K562 (cell line): ENCODE measurements around the gene ANO2. TPM values are rescaled to one million over a fixed set of nuclear protein-coding genes. Genes with fewer than 3 reads are reported as not detected.

ENCODE experiments used
- ATAC-seq: fragments of 200-7000 bp; cut with Tn5 transposase; 3 replicates; pipeline ENCODE4 v1.9.1; 2020; ENCODE audit warnings: moderate library complexity
- BruUV-seq: library from RNA; stranded (reverse); fragments of 400-500 nt; replicated peaks from 2 replicates; lab custom pipeline; 2021; lab: Mats Ljungman, UMichigan
- CTCF ChIA-PET: fragments of 300-600 bp; formaldehyde crosslinking; extraction: SDS; loops from one replicate; lab custom pipeline; 2021; ENCODE audit warnings: low intra/inter-chr PET ratio; lab: Yijun Ruan, JAX
- POLR2A ChIA-PET: fragments of 300-600, 350-650 bp; sonication (Branson Sonifier 250); formaldehyde crosslinking; extraction: SDS; loops from one replicate; lab custom pipeline; 2021; ENCODE audit warnings: antibody characterized with exemption, inconsistent platforms; lab: Yijun Ruan, JAX
- DNase-seq, 4 experiments: peaks; one replicate each; pipeline versions ENCODE4 v3.0.0 to v3.0.0-alpha.2; 2011 to 2018; ENCODE audit warnings: low spot score in 3 of 4, mixed read lengths in 3 of 4; ENCODE audit errors: extremely low read depth in 1 of 4
- FAIRE-seq: peaks from 2 replicates; lab custom pipeline; 2011; peaks lifted over from hg19 to GRCh38; lab: Jason Lieb, UNC
- H2AFZ ChIP-seq: 2 replicates; pipeline ENCODE4 v1.6.0; 2011; ENCODE audit warnings: low read depth, low read length, control low read depth, inconsistent platforms
- H3K27ac ChIP-seq: fragments of 200-600 bp; 3 replicates; pipeline ENCODE4 v1.8.0; 2011; ENCODE audit warnings: low read depth, mild to moderate bottlenecking, control low read depth, inconsistent platforms, low read length, moderate library complexity, mixed read lengths; ENCODE audit errors: extremely low read depth
- H3K27me3 ChIP-seq, 2 experiments: fragments of 300-600 bp in 1 of 2; 2 replicates in 1 of 2; 3 replicates in 1 of 2; pipeline versions ENCODE4 v1.6.0 to v1.8.0; 2011; ENCODE audit warnings: inconsistent platforms in 2 of 2, low read length in 2 of 2, mild to moderate bottlenecking in 1 of 2, mixed read lengths in 1 of 2, moderate library complexity in 1 of 2; ENCODE audit not compliant: control insufficient read depth in 2 of 2, insufficient read depth in 2 of 2
- H3K36me3 ChIP-seq: fragments of 300-600 bp; 3 replicates; pipeline ENCODE4 v1.8.0; 2011; ENCODE audit warnings: mild to moderate bottlenecking, low read length, inconsistent platforms; ENCODE audit not compliant: control insufficient read depth, insufficient read depth
- H3K4me1 ChIP-seq, 2 experiments: fragments of 200-600 bp in 1 of 2; replicated peaks in 1 of 2; 2 replicates in 1 of 2; 3 replicates in 1 of 2; pipeline versions ENCODE4 v1.5.1 to v1.8.0; 2011; ENCODE audit warnings: inconsistent platforms in 2 of 2, low read length in 2 of 2, mild to moderate bottlenecking in 1 of 2, mixed read lengths in 1 of 2, moderate library complexity in 1 of 2; ENCODE audit not compliant: control insufficient read depth in 2 of 2, insufficient read depth in 2 of 2
- H3K4me2 ChIP-seq: 2 replicates; pipeline ENCODE4 v1.6.1; 2011; ENCODE audit warnings: low read length, control low read depth, inconsistent platforms, mixed read lengths; ENCODE audit not compliant: insufficient read depth
- H3K4me3 ChIP-seq: fragments of 200-600 bp; sonication (generic), shearing (Covaris generic); 2 replicates; pipeline ENCODE4 v1.5.1; 2016; ENCODE audit warnings: control low read depth, inconsistent platforms
- H3K79me2 ChIP-seq: fragments of 200-600 bp; 3 replicates; pipeline ENCODE4 v1.8.0; 2011; ENCODE audit warnings: low read length, inconsistent platforms; ENCODE audit not compliant: control insufficient read depth, insufficient read depth
- H3K9ac ChIP-seq, 2 experiments: 2 replicates each; pipeline versions ENCODE4 v1.6.0 to v1.6.1; 2011; ENCODE audit warnings: low read depth in 2 of 2, low read length in 2 of 2, control low read depth in 1 of 2, inconsistent platforms in 1 of 2, mild to moderate bottlenecking in 1 of 2, mixed read lengths in 1 of 2; ENCODE audit not compliant: insufficient read depth in 1 of 2
- H3K9me1 ChIP-seq: one replicate; pipeline ENCODE4 v1.6.0; 2011; ENCODE audit warnings: inconsistent platforms, mild to moderate bottlenecking, low read length, moderate library complexity; ENCODE audit not compliant: control insufficient read depth, insufficient read depth
- H3K9me3 ChIP-seq: replicated peaks from 2 replicates; pipeline ENCODE4 v1.5.1; 2011; ENCODE audit warnings: low read depth, low read length, inconsistent platforms; ENCODE audit not compliant: control insufficient read depth, insufficient read depth
- H4K20me1 ChIP-seq: replicated peaks from 2 replicates; pipeline ENCODE4 v1.6.1; 2011; ENCODE audit warnings: low read length, inconsistent platforms, mixed read lengths; ENCODE audit not compliant: control insufficient read depth, insufficient read depth
- ATF2 ChIP-seq: sonication (generic); formaldehyde crosslinking; IDR thresholded peaks from 2 replicates; pipeline ENCODE4 v1.8.1; 2022; ENCODE audit warnings: missing genetic modification reagents
- CAMTA2 ChIP-seq: fragments of 250-450 bp; sonication (Bioruptor Pico); conservative IDR thresholded peaks from 2 replicates; pipeline ENCODE4 v1.5.1; 2022
- PATZ1 ChIP-seq: fragments of 250-450 bp; sonication (Bioruptor Pico); IDR thresholded peaks from 2 replicates; pipeline ENCODE4 v1.5.0; 2020; ENCODE audit warnings: mild to moderate bottlenecking, borderline replicate concordance
- POLR2A ChIP-seq: fragments of 450-650 bp; conservative IDR thresholded peaks from 2 replicates; pipeline ENCODE4 v1.6.1; 2016
- POLR2AphosphoS2 ChIP-seq: IDR thresholded peaks from 2 replicates; pipeline ENCODE4 v1.6.1; 2012; ENCODE audit warnings: low read length, improper control_type of control experiment
- U2AF2 ChIP-seq: fragments of 200-400 bp; formaldehyde crosslinking; optimal IDR thresholded peaks from 2 replicates; pipeline ENCODE3; 2017; ENCODE audit warnings: low read depth, mild to moderate bottlenecking, low read length
- ZNF696 ChIP-seq: fragments of 250-450 bp; sonication (Bioruptor Pico); conservative IDR thresholded peaks from 2 replicates; pipeline ENCODE4 v1.4.0; 2020; ENCODE audit warnings: mild to moderate bottlenecking, moderate library complexity
- WGBS: fragments of 100-300 bp; shearing (Covaris generic); methylation state at CpG from one replicate; pipeline ENCODE4 v1.1.6; 2016; ENCODE audit warnings: low coverage, mixed read lengths; ENCODE audit not compliant: insufficient coverage; ENCODE audit errors: missing lambda C conversion rate; 5-methylcytosine and 5-hydroxymethylcytosine counted together
- in situ Hi-C: fragments of 300-500 bp; cut with MboI; formaldehyde crosslinking; loops from 4 replicates; pipeline ENCODE4 v1.15.0; 2018; ENCODE audit warnings: inconsistent platforms, mixed read lengths
- intact Hi-C: fragments of 100-400 bp; cut with micrococcal nuclease; formaldehyde crosslinking; loops from 2 replicates; pipeline ENCODE4 v1.14.2; 2022
- polyA plus RNA-seq, 8 experiments: library from polyadenylated mRNA; depleted of rRNA in 4 of 8; stranded (reverse) in 5 of 8; unstranded in 3 of 8; fragments of >200 nt; fragmentation: Nextera tagmentation in 2 of 8; fragmentation: Illumina TruSeq in 1 of 8; extraction: Ambion mirVana in 2 of 8; extraction: Trizol in 1 of 8; gene quantifications; 2 replicates each; pipeline versions ENCODE4 v1.2.1 to v1.2.3, GENCODE V29; 2011 to 2014; ENCODE audit warnings: inconsistent platforms in 1 of 8, missing spikeins in 1 of 8
- total RNA-seq, 7 experiments: library from RNA; depleted of rRNA in 6 of 7; stranded (reverse); fragments of >200 nt in 6 of 7; fragmentation: Illumina TruSeq in 2 of 7; extraction: Trizol in 2 of 7; gene quantifications; 2 replicates each; pipeline versions ENCODE4 v1.2.1 to v1.2.3, GENCODE V29; 2011 to 2021; ENCODE audit warnings: low replicate concordance in 1 of 7

ANO2 gene
- total and polyA plus RNA-seq, 9 of the 15 experiments (the other 6 are each of a cell fraction or from before 2014, with no cell fraction given): 0.64 TPM; not detected in 8

- ChIA-PET POLR2A (no interaction called here), CTCF (no interaction called here)
- Histone ChIP-seq H3K9me1 (no peaks in the 10 kb centered on the region), H2AFZ (no peak overlapping the region), H4K20me1 (no peaks in the 10 kb centered on the region), H3K9ac (no peak overlapping the region), H3K4me3 (no peak overlapping the region), H3K9me3 (no peaks in the 10 kb centered on the region), H3K27me3 (peaks cover 0 to 7% of the 10 kb centered on the region in 2 experiments; a peak in 1 of 5 replicates), H3K4me1 (peaks cover 0 to 5% of the 10 kb centered on the region in 2 experiments; a peak in 2 of 5 replicates), H3K36me3 (no peaks in the 10 kb centered on the region), H3K27ac (no peak overlapping the region), H3K79me2 (no peaks in the 10 kb centered on the region), H3K4me2 (no peak overlapping the region)
- TF ChIP-seq POLR2A: no peak
- no peak for TF ChIP-seq POLR2AphosphoS2
- TF ChIP-seq U2AF2: no peak
- TF ChIP-seq PATZ1 (CRISPR knock-in tag): no peak
- no peak for TF ChIP-seq ATF2 (CRISPR knock-in tag)
- no peak for TF ChIP-seq CAMTA2 (CRISPR knock-in tag)
- no peak for TF ChIP-seq ZNF696 (CRISPR knock-in tag)
- in situ Hi-C loops (no loop called here), intact Hi-C loops (no loop called here)
- WGBS: 0% methylated on average over 5 of the region's 5 CpGs
- no peak for FAIRE-seq
- no peak for ATAC-seq
- no peak for DNase-seq
- no TSS peak for BruUV-seq
Observed at GRCh38 chr12:5739917-5740316, 205.1 kb downstream of the ANO2 start.
